Measurements from ENCODE around the gene VPS51. TPM values are rescaled to one million over a fixed set of nuclear protein-coding genes. Genes with fewer than 3 reads are reported as not detected.
A peak's percentile ranks its signal among the peaks of the same experiment; 100 is the strongest.

Gene VPS51
- total and polyA plus RNA-seq, 10 of the 15 experiments (the other 5 are each of a cell fraction or from before 2014, with no cell fraction given): 1.5 to 279 (median 53.2) TPM

- TF ChIP-seq MYB (IDR thresholded peaks at IDR 0.05; ENCODE audit: borderline replicate concordance, low read depth, low read length) (no peak), SMAD1 (IDR thresholded peaks at IDR 0.05; ENCODE audit: low read depth, partially characterized antibody) (no peak), HDAC6 (IDR thresholded peaks at IDR 0.05; ENCODE audit: unreplicated experiment) (peak; percentile 74), TAF1 (IDR thresholded peaks at IDR 0.05; ENCODE audit: borderline replicate concordance, low read depth, low read length) (0 out of 2 replicates have a peak, but pooled peaks have one; percentile 24), BCL3 (IDR thresholded peaks at IDR 0.05; ENCODE audit: borderline replicate concordance, insufficient read depth, low read depth, low read length, poor library complexity, severe bottlenecking) (peak; percentile 63), ZNF274 (IDR thresholded peaks at IDR 0.05; ENCODE audit: insufficient read depth, insufficient read length) (no peak), POU2F2 (IDR thresholded peaks at IDR 0.05; ENCODE audit: borderline replicate concordance, low read depth, low read length) (peak; percentile 56; the same call in 1 of the 3 replicates), MLLT1 (IDR thresholded peaks at IDR 0.05) (0 out of 2 replicates have a peak, but pooled peaks have one; percentile 19), TCF12 (IDR thresholded peaks at IDR 0.05; ENCODE audit: low read depth, low read length) (0 out of 2 replicates have a peak, but pooled peaks have one; percentile 22), BCL11A (IDR thresholded peaks at IDR 0.05; ENCODE audit: low read depth, low read length) (no peak), POLR2AphosphoS2 (IDR thresholded peaks at IDR 0.05; ENCODE audit: low read depth, low read length) (peak; percentile 96), CUX1 (IDR thresholded peaks at IDR 0.05; ENCODE audit: insufficient replicate concordance, low read depth, low read length) (no peak), EGR1 (IDR thresholded peaks at IDR 0.05; ENCODE audit: borderline replicate concordance in 1 of 2, low read depth in 2 of 2, low read length in 2 of 2) (peak in 1 of 2 experiments; percentile 47; a peak in 1 of 3 replicates), NFYB (IDR thresholded peaks at IDR 0.05; ENCODE audit: insufficient read depth, low read depth, low read length) (peak; percentile 95), POLR2A (IDR thresholded peaks at IDR 0.05; ENCODE audit: low read depth, low read length) (peak; percentile 97), MYC (IDR thresholded peaks at IDR 0.05; ENCODE audit: insufficient read depth, insufficient read length, insufficient replicate concordance, low read length, severe bottlenecking) (no peak), RELB (IDR thresholded peaks at IDR 0.05; ENCODE audit: low read depth) (peak; percentile 35; the same call in 1 of the 2 replicates)
Observed at GRCh38 chr11:65111744-65112545, 15.9 kb downstream of the VPS51 start, which contains the start of gene TM7SF2 (continued).

All from GM12878 (cell line).